BJ (cell line): Measurements from ENCODE around the gene PRCP. TPM values are rescaled to one million over a fixed set of nuclear protein-coding genes. Genes with fewer than 3 reads are reported as not detected.
"Not testable (repeated sequence)": the region's sequence is repeated elsewhere in the genome, so short reads cannot be mapped to it uniquely, and the experiment has no call there.

Experiments used
- CTCF ChIA-PET: fragments of 350-600 bp; formaldehyde crosslinking; extraction: SDS; loops from one replicate; lab custom pipeline; 2021; ENCODE audit warnings: antibody characterized with exemption, inconsistent platforms; lab: Yijun Ruan, JAX
- POLR2A ChIA-PET: fragments of 300-600 bp; sonication (Branson Sonifier 250); formaldehyde crosslinking; extraction: SDS; loops from one replicate; lab custom pipeline; 2021; ENCODE audit warnings: antibody characterized with exemption; lab: Charles Lee
- DNase-seq: peaks from one replicate; pipeline ENCODE4 v3.0.0-alpha.2; 2011; ENCODE audit warnings: low read depth
- H3K27me3 ChIP-seq: 2 replicates; pipeline ENCODE4 v1.6.0; 2011; ENCODE audit warnings: low read length; ENCODE audit not compliant: control insufficient read depth, insufficient read depth
- H3K36me3 ChIP-seq: 2 replicates; pipeline ENCODE4 v1.5.1; 2011; ENCODE audit warnings: low read length; ENCODE audit not compliant: control insufficient read depth, insufficient read depth
- H3K4me3 ChIP-seq: 2 replicates; pipeline ENCODE4 v1.5.1; 2011; ENCODE audit warnings: low read depth, mild to moderate bottlenecking, control low read depth, low read length
- polyA plus RNA-seq: library from polyadenylated mRNA; depleted of rRNA; stranded (reverse); fragments of >200 nt; gene quantifications from 2 replicates; pipeline ENCODE4 v1.2.3, GENCODE V29; 2011
- TF ChIP-seq, protein P1 (sequence below): IDR thresholded peaks from 2 replicates; pipeline ENCODE4 v1.5.1; 2011; ENCODE audit warnings: low read depth, mild to moderate bottlenecking, control low read depth, inconsistent platforms, low read length, moderate library complexity; ENCODE audit not compliant: insufficient read depth

The PRCP gene
- polyA plus RNA-seq, 1 experiment: 62.0 TPM

DNA sequence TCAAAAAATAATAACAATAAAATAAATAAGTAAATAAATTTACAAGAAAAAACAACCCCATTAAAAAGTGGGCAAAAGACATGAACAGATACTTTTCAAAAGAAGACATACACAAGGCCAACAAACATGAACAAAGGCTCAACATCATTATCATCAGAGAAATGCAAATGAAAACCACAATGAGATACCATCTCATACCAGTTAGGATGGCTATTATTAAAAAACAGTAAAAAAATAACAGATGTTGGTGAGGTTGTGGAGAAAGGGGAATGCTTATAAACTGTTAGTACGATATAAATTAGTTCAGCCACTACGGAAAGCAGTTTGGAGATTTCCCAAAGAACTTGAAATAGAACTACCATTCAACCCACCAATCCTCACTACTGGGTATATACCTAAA is 44.6 kb downstream of the PRCP start:
- POLR2A ChIA-PET: no interaction called here
- no peaks in the 10 kb centered on the region for H3K36me3 ChIP-seq
- peak; percentile 32 for DNase-seq
- no peak overlapping the region for H3K4me3 ChIP-seq
- TF ChIP-seq, protein P1, sequence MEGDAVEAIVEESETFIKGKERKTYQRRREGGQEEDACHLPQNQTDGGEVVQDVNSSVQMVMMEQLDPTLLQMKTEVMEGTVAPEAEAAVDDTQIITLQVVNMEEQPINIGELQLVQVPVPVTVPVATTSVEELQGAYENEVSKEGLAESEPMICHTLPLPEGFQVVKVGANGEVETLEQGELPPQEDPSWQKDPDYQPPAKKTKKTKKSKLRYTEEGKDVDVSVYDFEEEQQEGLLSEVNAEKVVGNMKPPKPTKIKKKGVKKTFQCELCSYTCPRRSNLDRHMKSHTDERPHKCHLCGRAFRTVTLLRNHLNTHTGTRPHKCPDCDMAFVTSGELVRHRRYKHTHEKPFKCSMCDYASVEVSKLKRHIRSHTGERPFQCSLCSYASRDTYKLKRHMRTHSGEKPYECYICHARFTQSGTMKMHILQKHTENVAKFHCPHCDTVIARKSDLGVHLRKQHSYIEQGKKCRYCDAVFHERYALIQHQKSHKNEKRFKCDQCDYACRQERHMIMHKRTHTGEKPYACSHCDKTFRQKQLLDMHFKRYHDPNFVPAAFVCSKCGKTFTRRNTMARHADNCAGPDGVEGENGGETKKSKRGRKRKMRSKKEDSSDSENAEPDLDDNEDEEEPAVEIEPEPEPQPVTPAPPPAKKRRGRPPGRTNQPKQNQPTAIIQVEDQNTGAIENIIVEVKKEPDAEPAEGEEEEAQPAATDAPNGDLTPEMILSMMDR: no peak
- CTCF ChIA-PET: no interaction called here
- H3K27me3 ChIP-seq: no peaks in the 10 kb centered on the region

DNA sequence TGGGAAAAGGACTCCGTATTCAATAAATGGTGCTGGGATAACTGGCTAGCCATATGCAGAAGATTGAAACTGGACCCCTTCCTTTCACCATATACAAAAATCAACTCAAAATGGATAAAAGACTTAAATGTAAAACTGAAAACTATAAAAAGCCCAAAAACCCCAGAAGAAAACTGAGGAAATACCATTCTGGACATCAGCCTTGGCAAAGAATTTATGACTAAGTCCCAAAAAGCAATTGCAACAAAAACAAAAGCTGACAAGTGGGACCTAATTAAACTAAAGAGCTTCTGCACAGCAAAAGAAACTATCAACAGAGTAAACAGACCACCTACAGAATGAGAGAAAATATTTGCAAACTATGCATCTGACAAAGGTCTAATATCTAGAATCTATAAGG is 45.3 kb downstream of the PRCP start:
- DNase-seq, H3K36me3 ChIP-seq, POLR2A ChIA-PET: not testable (repeated sequence)

DNA sequence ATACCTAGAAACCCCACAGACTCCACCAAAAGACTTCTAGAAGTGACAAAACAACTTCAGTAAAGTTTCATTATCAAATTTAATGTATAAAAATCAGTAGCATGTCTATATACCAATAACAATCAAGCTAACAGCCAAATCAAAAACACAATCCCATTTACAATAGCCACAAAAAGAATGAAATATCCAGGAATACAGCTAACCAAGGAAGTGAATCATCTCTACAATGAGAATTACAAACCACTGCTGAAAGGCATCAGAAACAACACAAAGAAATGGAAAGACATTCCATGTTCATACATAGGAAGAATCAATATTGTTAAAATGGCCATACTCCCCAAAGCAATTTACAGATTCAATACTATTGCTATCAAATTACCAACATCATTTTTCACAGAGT is 46.0 kb downstream of the PRCP start:
- no peaks in the 10 kb centered on the region for H3K27me3 ChIP-seq
- POLR2A ChIA-PET: no interaction called here
- DNase-seq: no peak

More for the DNA sequence above, 45.3 kb downstream of the PRCP start:
- H3K27me3 ChIP-seq, H3K4me3 ChIP-seq, CTCF ChIA-PET: not testable (repeated sequence)

DNA sequence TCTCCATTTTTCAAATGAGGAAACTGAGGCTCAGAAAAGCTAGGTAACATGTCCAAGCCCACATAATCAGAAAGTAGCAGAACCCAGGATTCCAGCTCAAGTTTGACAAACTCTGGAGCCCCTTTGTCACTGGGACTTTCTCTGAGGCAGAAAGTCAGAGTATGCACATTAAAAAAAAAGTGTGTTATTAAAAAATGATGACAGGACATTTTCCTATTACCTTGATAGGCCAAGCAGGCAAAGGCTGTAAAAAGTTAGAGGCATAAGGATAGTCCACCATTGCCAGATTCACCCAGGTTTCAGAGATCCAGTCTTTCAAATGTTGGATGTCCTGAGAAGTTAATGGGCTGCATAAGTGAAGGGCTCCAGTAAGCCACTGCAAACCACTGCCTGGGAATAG is 51.4 kb downstream of the PRCP start:
- ChIA-PET POLR2A (no interaction called here), CTCF (no interaction called here)
- no peaks in the 10 kb centered on the region for H3K36me3 ChIP-seq
- no peak overlapping the region for H3K4me3 ChIP-seq
- no peak for DNase-seq
- H3K27me3 ChIP-seq: no peaks in the 10 kb centered on the region
- TF ChIP-seq, protein P1: no peak

More for the DNA sequence above, 46.0 kb downstream of the PRCP start:
- Histone ChIP-seq H3K36me3 (no peaks in the 10 kb centered on the region), H3K4me3 (no peak overlapping the region)
- CTCF ChIA-PET: interaction anchor here (3.9 kb wide), 1 partner anchor 14 kb away, joined by 17 read pairs; no protein-coding TSS in a partner anchor
- TF ChIP-seq, protein P1: no peak

DNA sequence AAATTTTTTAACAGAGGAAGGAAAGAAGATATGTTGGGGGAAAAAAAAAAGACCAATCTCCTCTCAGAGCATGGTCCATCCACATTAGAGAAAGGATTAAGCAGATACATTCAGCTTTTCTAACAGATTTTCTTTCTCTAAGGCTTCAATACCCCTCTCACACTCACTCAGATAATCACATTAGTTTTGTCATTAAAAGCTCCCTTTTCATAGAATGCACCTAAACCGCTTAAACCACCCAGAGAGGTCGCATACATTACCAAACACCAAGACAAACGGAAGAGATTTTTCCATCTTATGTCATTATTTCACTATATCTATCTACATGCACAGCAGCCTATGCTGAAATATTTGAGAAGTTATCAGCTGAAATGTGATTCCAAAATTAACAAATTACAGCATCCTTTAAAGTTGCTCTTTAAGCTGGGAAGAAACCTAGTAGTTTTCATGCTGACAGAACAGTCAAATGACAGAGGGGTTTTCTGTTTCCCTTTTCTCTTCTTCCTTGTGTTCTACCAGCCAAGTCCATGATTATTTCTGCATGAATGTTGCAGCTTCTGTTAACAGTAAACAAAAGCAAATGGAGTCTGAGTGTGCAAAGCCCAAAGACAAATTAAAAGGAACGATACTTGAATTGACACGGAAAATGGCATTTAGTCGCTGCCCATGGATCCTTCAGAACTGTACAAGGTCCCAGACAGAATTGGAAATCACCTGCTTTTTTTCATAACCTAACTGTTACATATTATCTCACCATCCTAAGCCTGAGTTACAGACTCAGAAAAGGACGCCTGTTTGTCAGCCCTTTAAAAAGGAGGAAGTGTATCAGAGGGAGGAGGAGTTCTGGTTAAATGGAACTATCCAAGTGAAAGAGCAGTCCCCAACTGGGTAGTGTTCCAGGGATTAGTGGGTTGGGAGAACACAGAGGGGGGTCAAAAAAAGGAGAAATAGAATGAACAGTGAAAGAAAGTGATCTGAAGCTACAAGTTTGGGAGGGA is 54.6 kb downstream of the PRCP start:
- DNase-seq: no peak
- TF ChIP-seq, protein P1: no peak
- ChIA-PET POLR2A (no interaction called here), CTCF (interaction anchor here (0.7 kb wide), 1 partner anchor 107 kb away, joined by 4 read pairs; no protein-coding TSS in a partner anchor)
- Histone ChIP-seq H3K4me3 (no peak overlapping the region), H3K27me3 (no peaks in the 10 kb centered on the region), H3K36me3 (no peaks in the 10 kb centered on the region)
